HG03196 (cell line): ENCODE measurements around the gene AGRN.
"Not testable (repeated sequence)": the region's sequence is repeated elsewhere in the genome, so short reads cannot be mapped to it uniquely, and the experiment has no call there.

ENCODE experiments used
- ATAC-seq: cut with Tn5 transposase; IDR thresholded peaks from one replicate; pipeline ENCODE4 v1.9.1; 2021; ENCODE audit not compliant: unreplicated experiment

Gene AGRN

DNA sequence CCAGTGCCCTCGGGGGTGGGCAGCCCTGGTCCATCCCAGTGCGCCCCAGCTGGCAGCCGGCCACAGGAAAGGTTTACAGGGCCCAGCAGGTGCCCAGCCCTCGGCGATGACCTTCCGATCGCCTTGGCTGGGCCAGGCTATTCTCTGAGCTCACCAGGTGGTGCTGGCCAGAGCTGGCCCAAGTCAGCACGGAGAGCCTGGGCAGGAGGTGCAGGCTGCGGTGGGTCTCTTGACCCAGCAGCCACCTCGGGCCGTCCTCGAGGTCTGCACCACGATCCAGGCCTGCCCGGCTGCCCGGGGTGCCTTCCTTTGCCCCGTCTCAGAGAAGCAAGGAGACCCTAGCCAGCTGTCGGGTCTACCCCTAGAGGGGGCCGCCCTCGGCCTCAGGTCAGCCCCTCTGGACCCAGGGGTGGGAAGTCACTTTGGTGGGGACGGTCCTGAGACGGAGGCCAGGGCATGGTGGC lies 38.4 kb upstream of the AGRN start:
- no peak for ATAC-seq

DNA sequence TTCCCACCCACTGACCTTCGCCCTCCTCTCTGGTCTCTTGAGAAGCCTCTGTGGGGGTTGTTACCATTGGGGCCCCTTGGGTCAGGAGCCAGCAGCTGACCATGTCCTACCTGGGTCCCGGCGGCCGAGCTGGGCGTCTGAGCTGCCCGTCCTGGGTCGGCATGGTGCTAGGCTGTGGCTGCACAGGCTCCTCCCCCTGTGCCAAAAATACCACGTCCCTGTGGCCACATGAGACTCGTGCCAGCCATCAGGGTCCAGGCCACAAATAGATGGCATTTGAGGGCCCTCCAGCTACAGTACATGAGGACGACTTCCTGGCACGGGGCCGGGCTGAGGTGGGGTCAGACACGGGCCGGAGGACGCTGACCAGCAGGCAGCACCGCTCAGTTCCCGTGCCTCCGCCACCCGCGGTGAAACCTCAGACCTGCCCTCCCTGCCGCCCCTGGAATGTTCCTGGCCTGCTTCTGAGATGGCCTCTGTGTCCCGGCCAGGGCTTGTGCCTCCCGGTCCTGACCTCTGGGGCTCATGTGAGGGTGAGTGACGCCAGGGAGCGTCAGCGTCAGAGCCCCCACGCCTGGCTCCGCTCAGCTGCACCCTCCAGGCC lies 37.9 kb upstream of the AGRN start, which contains the start of gene PERM1:
Gene PERM1 (minus strand): TSS at position 139 of the 604 bp plus-strand sequence. CDS start 1,064 bp downstream, outside the sequence.
- no peak for ATAC-seq

DNA sequence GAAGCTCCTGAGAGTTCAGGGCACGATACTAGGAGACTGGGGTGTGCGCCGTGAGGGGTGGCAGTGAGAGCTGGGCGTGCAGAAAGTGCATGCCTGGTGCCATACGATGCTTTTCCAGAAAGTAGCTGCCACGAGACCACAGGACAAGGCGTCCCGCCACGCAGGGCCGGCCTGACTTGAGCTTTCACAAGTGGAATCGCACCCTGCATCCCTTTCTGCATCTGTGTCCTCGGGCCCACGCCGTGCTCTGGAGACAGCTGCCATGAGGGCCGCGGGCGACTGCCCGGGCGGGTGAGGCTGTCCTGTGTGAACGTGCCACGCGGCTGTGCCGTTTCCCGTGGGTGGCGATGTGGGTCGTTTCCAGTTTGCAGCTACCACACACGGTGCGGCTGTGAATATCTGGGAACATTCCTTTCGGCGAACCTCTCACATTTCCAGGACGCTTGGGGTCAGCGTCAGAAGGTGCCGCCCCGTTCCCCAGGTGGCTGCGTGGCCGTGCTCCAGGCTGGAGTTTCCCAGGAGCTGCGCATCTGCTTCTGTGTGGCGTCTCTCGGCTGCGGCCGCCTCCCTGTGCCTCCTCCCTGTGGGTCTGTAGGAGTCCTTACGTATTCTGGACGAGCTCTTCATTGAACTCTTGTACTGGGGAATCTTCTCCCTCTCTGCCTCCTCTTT lies 37.0 kb upstream of the AGRN start:
- no peak for ATAC-seq

DNA sequence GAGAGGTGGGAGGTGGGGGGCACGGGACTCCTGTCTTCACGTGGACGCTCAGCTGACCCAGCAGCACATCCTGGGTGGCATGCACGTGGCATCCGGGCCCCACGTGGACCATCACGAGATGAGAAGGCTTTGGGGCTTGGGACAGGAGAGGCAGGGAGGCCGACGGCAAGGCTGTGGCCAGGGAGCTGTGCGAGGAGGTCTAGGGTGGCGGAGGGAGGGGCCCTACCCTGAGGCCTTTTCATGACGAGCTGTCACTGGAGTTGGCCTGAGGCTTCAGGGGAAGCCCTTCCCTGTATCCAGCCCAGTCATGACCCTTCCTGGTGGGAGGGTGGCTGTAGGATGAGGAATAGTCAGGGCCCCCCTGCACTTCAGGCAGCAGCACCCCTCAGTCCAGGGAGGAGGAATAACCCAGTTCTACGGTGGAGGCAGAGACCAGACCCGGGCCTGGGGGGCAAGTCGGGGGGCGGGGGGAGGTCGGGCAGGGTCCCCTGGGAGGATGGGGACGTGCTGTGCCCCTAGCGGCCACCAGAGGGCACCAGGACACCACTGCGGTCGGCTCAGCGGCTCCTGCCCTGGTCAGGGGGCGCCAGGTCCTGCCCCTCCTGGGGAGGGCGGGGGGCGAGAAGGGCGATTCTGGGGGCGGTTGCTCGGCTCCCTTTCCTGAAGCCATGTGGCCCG lies 36.0 kb upstream of the AGRN start:
- ATAC-seq, result no peak

DNA sequence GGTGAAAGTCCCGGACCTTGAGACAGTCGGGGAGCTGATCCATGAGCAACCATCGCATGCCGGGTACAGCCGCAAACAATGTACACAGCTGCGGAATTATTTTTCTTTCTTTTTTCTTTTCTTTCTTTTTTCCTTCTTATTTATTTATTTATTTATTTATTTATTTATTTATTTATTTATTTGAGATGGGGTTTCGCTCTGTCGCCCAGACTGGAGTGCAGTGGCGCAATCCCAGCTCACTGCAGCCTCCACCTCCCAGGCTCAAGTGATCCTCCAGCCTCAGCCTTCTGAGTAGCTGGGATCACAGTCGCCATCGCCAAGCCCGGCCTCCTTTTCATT lies 35.5 kb upstream of the AGRN start:
- no peak for ATAC-seq

DNA sequence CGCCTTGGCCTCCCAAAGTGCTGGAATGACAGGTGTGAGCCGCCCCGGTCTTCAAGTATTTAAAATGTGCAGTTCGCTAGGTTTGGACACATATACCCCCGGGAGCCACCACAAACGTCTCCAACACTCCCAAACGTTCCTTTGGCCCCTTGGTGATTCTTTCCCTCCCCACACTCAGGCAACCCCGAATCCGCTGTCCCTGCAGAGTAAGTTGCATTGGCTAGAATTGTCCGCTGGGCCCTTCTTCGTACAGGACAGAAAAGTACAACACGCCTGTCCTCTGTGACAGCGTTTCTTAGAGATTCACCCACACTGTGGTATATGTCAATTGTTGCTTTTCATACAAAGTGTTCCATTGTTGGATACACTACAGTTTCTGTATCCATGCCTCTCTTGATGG lies 34.8 kb upstream of the AGRN start:
- no peak for ATAC-seq

DNA sequence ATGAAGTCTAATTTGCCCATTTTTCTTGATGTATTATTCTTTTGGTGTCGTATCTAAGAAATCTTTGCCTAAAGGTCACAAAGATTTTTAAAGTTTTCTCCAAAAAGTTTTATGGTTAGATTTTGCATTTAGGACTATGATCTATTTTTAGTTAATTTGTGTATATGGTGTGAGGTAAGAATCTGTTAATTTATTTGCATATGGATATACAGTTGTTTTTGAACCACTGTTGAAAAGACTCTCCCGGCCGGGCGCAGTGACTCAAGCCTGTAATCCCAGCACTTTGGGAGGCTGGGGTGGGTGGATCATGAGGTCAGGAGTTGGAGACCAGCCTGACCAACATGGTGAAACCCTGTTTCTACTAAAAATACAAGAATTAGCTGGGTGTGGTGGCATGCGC lies 31.9 kb upstream of the AGRN start:
- ATAC-seq, result not testable (repeated sequence)

DNA sequence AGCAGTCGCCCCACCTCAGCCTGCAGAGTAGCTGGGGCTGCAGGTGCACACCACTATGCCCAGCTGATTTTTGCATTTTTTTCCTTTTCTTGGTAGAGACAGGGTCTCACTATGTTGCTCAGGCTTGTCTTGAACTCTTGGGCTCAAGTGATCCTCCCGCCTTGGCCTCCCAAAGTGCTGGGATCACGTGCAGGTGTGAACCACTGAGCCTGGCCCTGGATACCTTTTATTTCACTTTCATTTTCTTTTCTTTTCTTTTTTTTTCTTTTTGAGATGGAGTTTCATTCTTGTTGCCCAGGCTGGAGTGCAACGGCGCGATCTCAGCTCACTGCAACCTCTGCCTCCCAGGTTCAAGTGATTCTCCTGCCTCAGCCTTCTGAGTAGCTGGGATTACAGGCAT lies 28.6 kb upstream of the AGRN start:
- not testable (repeated sequence) for ATAC-seq

DNA sequence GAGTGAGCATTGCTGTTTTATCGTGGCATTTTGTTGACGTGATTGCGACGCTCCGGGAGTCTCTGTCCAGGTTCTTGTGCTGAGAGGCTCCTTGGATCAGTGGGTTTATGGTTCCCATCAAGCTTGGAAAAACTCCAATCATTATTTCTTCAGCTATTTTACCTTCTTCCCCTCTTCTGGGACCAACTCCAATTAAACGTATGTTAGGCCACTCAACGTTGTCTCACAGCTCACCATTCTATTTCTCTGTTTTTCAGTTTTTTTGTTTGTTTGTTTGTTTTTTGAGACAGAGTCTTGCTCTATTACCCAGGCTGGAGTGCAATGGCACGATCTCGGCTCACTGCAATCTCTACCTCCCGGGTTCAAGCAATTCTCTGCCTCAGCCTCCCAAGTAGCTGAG lies 28.0 kb upstream of the AGRN start:
- ATAC-seq, result no peak

DNA sequence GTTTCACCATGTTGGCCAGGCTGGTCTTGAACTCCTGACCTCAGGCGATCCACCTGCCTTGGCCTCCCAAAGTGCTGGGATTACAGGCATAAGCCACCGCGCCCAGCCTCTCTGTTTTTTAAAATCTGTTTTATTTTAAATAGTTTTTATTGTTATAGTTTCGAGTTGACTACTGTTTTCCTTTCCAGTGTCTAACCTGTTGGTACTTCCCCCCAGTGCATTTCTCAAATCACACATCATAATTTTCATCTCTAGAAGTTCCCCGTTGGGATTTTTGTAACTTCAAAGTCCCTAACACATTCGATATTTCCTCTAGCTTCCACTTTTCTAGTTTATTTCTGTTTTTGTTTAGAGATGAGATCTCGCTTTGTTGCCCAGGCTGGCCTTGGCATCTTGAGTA lies 27.6 kb upstream of the AGRN start:
- ATAC-seq, result no peak

DNA sequence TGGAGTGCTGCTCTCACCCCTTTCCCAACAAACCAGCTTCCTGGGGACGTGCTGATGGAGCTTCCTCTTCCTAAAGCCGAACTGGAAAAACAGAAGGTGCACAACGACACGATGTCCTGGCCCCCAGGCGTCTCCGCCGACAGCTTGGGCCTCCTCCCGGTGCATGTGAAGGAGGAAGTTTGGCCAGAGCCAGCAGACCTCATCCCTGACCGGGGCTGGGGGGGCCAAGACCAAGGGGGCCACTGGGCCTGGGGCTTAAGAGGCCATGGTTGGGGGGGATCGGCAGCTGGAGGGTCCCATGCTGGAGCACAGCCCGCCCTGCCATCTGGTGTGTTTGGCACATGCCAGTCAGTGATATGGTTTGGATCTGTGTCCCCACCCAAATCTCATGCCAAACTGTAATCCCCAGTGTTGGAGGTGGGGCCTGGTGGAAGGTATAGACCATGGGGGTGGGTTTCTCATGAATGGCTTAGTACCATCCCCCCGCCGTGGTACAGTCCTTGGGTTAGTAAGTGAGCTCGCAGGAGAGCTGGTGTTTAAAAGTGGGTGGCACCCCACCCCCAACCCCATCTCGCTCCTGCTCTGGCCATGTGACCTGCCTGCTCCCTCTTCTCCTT lies 26.4 kb upstream of the AGRN start:
- ATAC-seq, result no peak

DNA sequence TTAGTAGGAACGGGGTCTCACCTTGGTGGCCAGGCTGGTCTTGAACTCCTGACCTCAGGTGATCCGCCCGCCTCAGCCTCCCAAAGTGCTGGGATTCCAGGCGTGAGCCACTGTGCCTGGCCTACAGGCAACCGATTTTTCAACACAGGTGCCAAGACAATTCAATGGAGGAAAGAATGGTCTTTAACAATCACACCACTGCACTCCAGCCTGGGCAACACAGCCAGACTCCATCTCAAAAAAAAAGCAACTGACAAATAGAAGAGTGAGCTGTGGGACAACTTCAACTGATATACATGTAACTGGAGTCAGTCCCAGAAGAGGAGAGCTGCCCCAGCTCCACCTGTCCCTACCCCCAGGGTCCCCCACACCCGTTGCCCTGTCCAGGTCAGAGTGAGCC lies 25.4 kb upstream of the AGRN start:
- ATAC-seq, result not testable (repeated sequence)

DNA sequence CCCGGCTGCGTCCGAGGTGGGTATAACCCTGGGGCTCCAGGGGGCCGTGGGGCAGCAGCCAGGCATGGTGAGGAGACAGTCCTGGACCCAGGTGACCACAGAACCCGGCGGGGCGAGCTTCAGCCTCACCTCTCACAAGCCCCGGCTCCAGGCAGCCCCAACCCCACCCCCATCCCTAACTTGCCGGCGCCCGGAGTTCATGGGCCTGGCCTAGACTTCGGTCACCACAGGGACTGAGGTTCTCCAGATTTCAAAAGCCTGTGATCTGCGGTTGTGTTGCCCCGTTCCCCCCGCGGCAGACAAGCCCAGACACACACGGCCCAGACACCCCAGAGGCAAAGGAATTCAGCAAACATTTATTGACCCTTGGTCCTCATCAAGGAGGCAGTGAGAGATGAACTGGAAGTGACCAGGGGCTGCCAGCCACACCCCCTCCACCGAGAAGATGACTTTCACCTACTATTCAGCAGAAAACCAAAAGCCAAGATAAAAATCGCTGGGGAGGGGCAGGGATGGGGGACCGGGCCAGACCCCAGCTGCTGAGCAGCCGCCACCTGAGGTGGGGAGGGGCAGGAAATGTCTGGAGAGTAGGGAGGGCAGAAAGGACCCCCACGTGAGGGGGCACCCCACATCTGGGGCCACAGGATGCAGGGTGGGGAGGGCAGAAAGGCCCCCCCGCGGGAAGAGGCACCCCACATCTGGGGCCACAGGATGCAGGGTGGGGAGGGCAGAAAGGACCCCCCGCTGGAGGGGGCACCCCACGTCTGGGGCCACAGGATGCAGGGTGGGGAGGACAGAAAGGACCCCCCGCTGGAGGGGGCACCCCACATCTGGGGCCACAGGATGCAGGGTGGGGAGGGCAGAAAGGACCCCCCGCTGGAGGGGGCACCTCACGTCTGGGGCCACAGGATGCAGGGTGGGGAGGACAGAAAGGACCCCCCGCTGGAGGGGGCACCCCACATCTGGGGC lies 24.0 kb upstream of the AGRN start:
- no peak for ATAC-seq

DNA sequence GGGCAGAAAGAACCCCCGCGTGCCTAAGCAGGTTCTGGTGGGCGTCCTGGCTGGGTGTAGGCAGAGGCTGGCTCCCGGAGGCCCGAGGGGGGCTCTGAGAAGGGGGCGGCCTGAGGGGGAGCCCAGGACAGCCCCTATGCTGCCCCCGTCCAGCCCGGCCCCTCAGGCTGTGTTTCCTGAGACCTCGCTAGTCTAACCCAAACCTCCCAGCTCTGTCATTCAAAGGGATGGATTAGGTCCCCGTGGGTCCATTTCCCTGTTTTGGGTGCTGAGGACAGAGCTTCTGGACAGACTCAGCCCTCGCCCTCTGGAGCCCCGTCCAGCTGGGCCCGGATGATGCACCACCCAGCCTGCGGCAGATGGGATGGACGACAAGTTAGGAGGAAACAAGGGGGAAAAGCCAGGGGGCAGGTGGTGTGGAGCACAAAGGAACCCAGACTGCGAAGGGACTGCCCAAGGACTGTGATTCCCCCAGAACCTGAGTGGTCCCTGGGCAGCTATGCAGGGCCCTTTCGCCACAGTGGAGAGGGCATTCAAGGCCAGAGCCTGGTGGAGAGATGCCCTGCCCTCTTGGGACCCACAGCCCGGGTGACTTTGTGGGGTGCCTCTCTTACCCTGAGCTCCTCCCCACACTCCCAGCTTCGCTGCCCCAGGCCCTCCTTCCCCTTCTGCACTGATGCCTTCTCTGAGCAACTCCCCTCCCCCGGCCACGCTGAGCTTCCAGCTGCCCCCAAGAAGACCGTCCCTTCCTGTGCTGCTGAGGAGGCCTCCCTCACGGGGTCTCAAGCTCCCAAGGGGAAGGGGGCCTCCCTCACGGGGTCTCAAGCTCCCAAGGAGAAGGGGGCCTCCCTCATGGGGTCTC lies 22.8 kb upstream of the AGRN start:
- ATAC-seq, result no peak

DNA sequence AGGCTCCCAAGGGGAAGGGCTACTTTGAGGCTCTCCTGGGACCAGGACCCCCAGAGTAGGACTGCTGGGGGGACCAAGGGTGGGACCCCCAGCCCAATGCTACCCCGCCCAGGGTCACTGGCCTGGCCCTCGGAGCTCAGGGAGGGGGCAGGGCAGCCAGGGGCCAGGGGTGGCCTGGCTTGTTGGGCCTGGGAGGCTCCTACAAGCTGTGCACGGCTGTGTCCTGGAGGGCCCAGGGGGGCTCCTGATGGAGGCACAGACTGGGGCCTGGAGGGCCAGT lies 22.3 kb upstream of the AGRN start:
- no peak for ATAC-seq

DNA sequence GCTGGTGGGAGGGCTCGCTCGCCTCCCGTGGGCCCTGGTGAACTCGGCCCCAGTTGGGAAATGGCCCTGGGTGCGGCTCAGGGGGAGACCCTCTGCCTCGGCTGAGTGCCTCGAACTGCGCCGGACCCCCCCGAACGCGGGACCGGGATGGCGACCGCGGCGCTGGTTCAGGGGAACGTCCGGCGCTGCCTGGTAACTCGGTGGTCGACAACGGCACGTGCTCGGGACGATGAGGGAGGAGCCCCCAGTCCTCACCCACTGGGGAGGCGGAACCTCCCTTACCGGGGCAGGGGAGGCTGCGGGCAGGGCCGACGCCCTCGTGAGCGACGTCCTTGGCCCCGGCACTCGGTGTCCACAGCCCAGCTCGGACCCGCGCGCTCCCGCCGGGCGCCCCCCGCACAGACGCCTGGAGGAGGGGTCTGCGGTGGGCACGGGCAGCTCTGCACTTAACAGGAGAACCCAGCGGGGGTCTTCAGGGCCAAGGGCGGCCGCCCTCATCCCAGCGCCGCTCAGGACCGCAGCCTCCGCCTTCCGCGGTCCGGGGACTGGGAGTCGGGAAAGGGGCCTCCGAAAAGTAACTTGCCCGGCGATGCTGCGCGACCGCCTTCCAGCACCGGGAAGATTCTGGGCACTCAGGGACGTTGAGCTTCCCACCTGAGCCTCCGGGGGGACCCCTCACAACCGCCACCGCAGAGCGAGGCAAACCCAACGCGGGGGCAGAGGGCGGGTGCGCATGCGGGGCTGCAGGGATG lies 21.8 kb upstream of the AGRN start:
- no peak for ATAC-seq

DNA sequence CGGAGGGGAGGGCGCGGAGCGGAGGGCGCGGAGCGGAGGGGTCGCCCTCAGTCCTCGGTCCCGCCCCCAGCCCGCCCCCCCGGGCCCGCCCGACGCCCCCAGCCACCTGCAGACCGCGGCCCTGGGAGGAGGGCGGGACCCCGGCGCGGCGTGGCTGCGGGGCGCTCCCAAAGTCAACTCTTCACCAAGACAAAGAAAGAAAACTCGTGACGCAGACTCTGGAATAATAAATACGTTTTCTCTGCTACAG lies 21.2 kb upstream of the AGRN start:
- no peak for ATAC-seq

DNA sequence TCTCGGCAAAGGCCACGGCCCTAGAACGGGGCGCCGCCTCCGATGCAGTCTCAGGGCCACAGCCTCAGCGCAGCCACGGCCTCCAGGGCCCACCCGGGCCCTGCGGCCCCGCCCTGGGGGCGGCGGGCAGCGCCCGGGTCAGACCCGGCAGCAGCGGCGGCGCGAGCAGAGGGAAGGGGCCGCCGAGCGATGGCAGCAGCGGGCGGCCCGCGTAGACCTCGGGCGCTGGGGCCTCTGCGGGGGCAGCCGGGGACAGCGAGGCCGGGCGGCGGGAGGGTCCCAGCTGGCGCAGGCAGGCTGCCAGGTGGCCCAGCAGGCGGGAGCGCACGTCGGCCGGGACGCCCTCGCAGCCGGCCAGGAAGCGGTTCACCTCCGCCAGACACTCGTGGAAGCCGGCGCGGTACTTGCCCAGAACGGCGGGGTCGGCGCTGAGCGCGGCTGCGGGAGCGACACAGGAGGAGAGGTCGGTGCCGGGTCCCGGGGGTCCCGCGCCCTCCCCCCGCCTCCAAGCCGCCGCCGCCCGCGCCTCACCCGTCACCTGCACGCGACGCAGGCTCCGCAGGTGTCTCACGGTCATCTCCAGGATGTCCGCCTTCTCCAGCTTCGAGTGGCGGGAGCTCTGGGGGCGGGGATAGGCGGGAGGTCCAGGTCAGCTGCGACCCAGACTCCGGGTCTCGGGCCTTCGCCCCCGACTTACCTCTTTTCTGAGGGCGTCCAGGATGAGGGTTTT lies 20.8 kb upstream of the AGRN start:
- peak; percentile 14 for ATAC-seq

DNA sequence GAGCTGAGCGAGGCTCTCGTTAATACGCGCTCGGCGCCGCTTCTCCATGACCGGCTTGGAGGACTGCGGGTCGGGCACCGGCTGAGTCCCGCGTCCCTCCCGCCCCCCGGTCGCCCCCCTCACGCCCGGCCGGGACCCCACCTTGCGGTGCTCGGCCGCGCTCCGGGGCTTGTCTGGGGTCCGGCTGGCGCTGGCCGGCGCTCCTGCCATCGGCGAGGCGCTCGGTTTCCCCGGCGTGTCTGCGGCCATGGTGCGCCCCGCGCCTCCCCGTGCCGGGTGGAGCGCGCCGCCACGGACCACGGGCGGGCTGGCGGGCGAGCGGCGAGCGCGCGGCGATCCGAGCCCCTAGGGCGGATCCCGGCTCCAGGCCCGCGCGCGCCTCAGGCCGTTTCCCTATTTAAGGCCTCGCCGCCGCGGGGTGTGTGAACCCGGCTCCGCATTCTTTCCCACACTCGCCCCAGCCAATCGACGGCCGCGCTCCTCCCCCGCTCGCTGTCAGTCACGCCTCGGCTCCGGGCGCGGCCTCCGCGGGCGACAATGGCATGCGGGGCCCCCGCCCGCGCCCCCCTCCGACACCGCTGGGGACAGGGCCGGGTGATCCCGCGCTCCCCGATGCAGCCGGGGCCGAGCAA lies 20.1 kb upstream of the AGRN start, which contains the start of gene HES4:
Gene HES4 (minus strand): TSS at position 373 of the 632 bp plus-strand sequence. CDS start 124 bp downstream, at position 249.
- ATAC-seq, result peak; percentile 50
